Mucosa of rectum (tissue), 2 donors: ENCODE measurements around the gene FGF18.
A peak's percentile ranks its signal among the peaks of the same experiment; 100 is the strongest.
"Not testable (repeated sequence)": the region's sequence is repeated elsewhere in the genome, so short reads cannot be mapped to it uniquely, and the experiment has no call there.

Experiments
- H3K27ac ChIP-seq, 2 donors: one replicate each; pipeline ENCODE4 v1.7.0; 2013; ENCODE audit warnings: inconsistent platforms in 2 of 2, low read depth in 2 of 2, low read length in 2 of 2
- H3K27me3 ChIP-seq, 2 donors: one replicate each; pipeline ENCODE4 v1.7.0; 2013; ENCODE audit warnings: low read length in 2 of 2; ENCODE audit not compliant: control insufficient read depth in 2 of 2, insufficient read depth in 2 of 2
- H3K36me3 ChIP-seq, 2 donors: one replicate each; pipeline ENCODE4 v1.7.0; 2013; ENCODE audit warnings: low read length in 2 of 2; ENCODE audit not compliant: control insufficient read depth in 2 of 2, insufficient read depth in 2 of 2
- H3K4me1 ChIP-seq, 2 donors: one replicate each; pipeline ENCODE4 v1.7.0; 2013; ENCODE audit warnings: low read length in 2 of 2, mild to moderate bottlenecking in 1 of 2; ENCODE audit not compliant: control insufficient read depth in 2 of 2, insufficient read depth in 2 of 2
- H3K4me3 ChIP-seq, 2 donors: one replicate each; pipeline ENCODE4 v1.7.0; 2013; ENCODE audit warnings: low read length in 2 of 2
- H3K9ac ChIP-seq, 2 donors: one replicate each; pipeline ENCODE4 v1.7.0; 2013; ENCODE audit warnings: low read length in 2 of 2, low read depth in 1 of 2, mild to moderate bottlenecking in 1 of 2
- H3K9me3 ChIP-seq, 2 donors: one replicate each; pipeline ENCODE4 v1.7.0; 2013; ENCODE audit warnings: low read length in 2 of 2; ENCODE audit not compliant: control insufficient read depth in 2 of 2
- donor health status: healthy.
- donor health status: Normal muscosa, but diverticular disease.

FGF18 gene, protein sequence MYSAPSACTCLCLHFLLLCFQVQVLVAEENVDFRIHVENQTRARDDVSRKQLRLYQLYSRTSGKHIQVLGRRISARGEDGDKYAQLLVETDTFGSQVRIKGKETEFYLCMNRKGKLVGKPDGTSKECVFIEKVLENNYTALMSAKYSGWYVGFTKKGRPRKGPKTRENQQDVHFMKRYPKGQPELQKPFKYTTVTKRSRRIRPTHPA

DNA sequence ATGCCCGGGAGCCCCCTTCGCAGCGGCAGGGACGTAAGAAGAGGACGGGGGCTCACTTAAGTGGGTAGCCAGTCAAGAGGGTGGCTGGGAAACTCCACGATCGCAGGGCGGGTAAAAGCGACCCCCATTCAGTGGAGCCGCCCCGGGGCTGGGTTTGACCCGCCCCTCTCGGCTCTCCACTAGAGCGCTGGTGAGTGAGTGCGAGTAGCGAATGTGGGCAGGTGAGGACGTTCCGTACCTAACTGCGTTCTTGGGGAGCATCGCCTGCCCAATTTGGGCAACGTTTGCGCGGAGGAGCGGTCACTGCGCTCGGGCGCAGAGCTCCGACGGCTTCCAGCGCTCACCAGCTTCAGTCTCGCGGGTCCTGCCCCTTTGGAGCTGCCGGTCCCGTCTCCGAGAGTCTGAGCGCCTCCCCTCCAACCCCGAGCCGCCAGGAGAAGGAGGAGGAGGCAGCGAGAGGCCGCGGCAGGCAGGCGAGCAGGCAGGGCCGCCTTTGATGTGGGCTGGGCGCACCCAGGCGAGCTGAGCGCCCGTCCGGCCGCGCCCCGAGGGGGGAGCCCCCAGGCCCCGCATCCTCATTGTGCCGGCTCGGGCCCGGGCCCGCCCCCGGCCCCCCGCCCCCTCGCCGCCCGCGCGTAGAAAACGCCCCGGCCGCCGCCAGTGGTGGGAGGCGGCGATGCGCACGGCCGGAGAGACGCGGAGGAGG, at the start of gene FGF18:
FGF18 (plus strand) TSS at position 666 of the 706 bp plus-strand sequence. CDS start 553 bp downstream, outside the sequence.
- H3K36me3 ChIP-seq = no peaks in the 10 kb centered on the region
- H3K4me3 ChIP-seq = peak within 1 kb of the TSS; percentile 52 to 66
- H3K9me3 ChIP-seq = no peaks in the 10 kb centered on the region
- H3K27me3 ChIP-seq = peaks cover 5 to 6% of the 10 kb centered on the region in 2 donors
- H3K4me1 ChIP-seq = peaks cover 11 to 20% of the 10 kb centered on the region in 2 donors
- no peak within 1 kb of the TSS for H3K9ac ChIP-seq
- no peak within 1 kb of the TSS for H3K27ac ChIP-seq

DNA sequence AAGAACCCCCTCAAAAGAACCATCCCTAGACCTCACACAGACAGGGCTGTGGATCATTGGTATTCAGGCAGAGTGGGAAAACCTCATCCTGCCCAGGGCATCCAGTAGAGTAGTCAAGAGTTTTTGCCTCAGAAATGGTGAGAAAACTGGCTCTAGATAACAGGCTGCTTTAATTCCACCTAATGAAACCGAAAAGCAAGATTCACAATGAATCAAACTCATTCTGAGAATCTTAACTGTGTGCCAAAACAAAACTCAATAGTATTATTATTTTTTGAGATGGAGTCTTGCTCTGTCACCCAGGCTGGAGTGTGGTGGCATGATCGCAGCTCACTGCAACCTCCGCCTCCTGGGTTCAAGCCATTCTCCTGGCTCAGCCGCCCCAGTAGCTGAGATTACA, 49.5 kb upstream of the FGF18 start:
- Histone ChIP-seq H3K27me3 (peaks cover 0 to 3% of the 10 kb centered on the region in 2 donors), H3K27ac (no peak overlapping the region), H3K9me3 (no peaks in the 10 kb centered on the region), H3K9ac (no peak overlapping the region), H3K4me1 (no peaks in the 10 kb centered on the region), H3K36me3 (no peaks in the 10 kb centered on the region), H3K4me3 (no peak overlapping the region)

DNA sequence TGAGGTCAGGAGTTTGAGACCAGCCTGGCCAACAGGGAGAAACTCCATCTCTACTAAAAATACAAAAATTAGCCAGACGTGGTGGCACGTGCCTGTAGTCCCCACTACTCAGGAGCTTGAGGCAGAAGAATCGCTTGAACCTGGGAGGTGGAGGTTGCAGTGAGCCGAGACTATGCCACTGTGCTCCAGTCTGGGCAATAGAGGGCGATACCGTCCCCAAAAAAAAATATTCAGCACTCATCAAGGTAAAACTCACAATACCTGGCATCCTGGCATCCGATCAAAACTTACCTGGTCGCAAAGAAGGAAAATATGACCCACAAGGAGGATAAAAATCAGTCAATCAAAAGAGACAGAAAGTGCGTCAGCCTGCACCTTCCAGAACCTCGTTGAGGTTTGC, 48.6 kb upstream of the FGF18 start:
- not testable (repeated sequence) for H3K4me1 ChIP-seq, H3K27ac ChIP-seq, H3K9me3 ChIP-seq, H3K4me3 ChIP-seq, H3K27me3 ChIP-seq, H3K9ac ChIP-seq, H3K36me3 ChIP-seq

DNA sequence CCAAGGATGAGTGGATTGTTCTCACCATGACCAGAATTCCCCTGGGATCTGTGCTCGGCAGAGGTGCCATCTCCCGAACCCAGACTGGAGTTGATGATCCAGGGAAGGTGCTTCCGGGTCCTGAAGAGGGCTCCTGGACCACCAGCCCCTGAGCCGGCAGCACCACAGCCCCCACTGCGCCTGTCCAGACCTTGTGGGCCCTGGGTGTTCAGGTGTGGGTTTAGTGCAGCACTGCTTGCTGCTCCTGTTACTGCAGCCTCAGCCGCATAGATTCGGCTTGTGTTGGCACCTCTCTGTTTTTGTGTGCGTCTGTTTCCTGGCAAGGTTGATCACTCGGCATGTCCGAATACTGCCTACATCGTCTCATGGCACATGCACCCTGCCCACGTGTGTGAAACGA, 48.1 kb upstream of the FGF18 start:
- no peaks in the 10 kb centered on the region for H3K36me3 ChIP-seq
- H3K9ac ChIP-seq = no peak overlapping the region
- no peaks in the 10 kb centered on the region for H3K4me1 ChIP-seq
- H3K27ac ChIP-seq = no peak overlapping the region
- H3K4me3 ChIP-seq = no peak overlapping the region
- H3K9me3 ChIP-seq = no peaks in the 10 kb centered on the region
- peaks cover 0 to 3% of the 10 kb centered on the region in 2 donors for H3K27me3 ChIP-seq

DNA sequence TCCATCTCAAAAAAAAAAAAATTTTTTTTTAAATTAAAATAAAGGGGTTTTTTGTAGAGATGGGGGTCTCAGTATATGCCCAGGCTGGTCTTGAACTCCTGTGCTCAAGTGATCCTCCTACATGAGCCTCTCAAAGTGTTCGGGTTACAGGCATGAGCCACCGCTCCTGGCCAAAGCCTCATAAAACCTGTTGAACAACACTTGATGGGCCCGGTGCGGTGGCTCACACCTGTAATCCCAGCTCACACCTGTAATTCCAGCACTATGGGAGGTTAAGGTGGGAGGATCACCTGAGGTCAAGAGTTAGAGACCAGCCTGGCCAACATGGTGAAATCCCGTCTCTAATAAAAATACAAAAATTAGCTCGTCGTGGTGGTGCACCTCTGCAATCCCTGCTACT, 39.5 kb upstream of the FGF18 start:
- Histone ChIP-seq H3K4me3 (no peak overlapping the region), H3K9me3 (no peaks in the 10 kb centered on the region), H3K36me3 (no peaks in the 10 kb centered on the region), H3K27me3 (no peaks in the 10 kb centered on the region), H3K27ac (no peak overlapping the region), H3K4me1 (no peaks in the 10 kb centered on the region), H3K9ac (no peak overlapping the region)

DNA sequence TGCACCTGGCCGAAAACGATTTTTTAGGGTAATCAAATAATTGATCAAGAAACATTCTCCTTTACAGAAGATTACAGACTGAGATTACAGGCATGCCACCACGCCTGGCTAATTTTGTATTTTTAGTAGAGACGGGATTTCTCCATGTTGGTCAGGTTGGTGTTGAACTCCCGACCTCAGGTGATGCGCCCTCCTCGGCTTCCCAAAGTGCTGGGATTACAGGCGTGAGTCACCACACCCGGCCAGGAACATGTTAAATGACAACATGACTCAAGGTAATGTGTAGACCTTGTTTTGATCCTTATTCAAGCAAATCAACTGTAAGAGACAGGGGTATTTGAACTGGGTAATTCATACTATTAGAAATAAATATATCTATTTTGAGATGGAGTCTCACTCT, 35.0 kb upstream of the FGF18 start:
- not testable (repeated sequence) for H3K9ac ChIP-seq, H3K36me3 ChIP-seq, H3K27me3 ChIP-seq, H3K4me3 ChIP-seq, H3K9me3 ChIP-seq, H3K27ac ChIP-seq
- H3K4me1 ChIP-seq = peaks cover 10 to 16% of the 10 kb centered on the region in 2 donors

DNA sequence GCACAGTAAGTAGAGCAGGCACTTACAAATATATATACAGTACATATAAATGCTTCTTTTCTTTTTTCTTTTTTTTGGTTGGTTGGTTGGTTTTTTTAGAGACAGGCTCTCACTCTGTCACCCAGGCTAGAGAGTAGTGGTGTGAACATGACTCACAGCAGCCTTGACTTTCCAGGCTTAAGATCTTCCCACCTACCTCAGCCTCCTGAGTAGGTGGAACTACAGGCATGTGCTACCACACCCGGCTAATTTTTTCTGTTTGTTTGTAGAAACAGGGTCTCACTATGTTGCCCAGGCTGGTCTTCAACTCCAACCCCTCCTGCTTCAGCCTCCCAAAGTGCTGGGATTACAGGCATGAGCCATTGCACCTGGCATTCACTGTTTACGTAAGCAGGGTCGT, 34.4 kb upstream of the FGF18 start:
- peaks cover 14 to 22% of the 10 kb centered on the region in 2 donors for H3K4me1 ChIP-seq
- H3K27ac ChIP-seq, H3K4me3 ChIP-seq, H3K27me3 ChIP-seq, H3K9ac ChIP-seq, H3K9me3 ChIP-seq, H3K36me3 ChIP-seq: not testable (repeated sequence)

DNA sequence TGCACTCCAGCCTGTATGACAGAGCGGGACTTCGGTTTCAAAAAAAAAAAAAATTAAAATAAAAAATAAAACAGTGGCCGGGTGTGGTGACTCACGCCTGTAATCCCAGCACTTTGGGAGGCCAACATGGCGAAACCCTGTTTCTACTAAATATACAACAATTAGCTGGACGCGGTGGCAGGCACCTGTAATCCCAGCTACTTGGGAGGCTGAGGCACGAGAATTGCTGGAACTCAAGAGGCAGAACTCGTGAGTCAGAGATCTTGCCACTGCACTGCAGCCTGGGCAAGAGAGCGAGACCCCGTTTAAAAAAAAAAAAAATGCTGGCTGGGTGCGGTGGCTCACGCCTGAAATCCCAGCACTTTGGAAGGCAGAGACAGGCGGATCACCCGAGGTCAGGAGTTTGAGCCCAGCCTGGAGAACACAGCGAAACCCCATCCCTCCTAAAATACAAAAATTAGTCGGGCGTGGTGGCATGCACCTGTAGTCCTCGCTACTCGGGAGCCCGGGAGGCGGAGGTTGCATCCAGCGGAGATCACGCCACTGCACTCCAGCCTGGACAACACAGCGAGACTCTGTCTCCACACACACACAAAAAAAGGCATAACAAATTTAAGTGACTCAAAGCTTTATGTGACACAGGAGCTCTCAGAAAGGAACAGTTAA, 33.3 kb upstream of the FGF18 start:
- Histone ChIP-seq H3K4me3 (peak overlapping the region; percentile 90 to 99), H3K4me1 (peaks cover 18 to 31% of the 10 kb centered on the region in 2 donors), H3K27ac (no peak overlapping the region), H3K36me3 (peaks cover 7 to 10% of the 10 kb centered on the region in 2 donors), H3K9ac (no peak overlapping the region), H3K27me3 (no peaks in the 10 kb centered on the region), H3K9me3 (no peaks in the 10 kb centered on the region)

DNA sequence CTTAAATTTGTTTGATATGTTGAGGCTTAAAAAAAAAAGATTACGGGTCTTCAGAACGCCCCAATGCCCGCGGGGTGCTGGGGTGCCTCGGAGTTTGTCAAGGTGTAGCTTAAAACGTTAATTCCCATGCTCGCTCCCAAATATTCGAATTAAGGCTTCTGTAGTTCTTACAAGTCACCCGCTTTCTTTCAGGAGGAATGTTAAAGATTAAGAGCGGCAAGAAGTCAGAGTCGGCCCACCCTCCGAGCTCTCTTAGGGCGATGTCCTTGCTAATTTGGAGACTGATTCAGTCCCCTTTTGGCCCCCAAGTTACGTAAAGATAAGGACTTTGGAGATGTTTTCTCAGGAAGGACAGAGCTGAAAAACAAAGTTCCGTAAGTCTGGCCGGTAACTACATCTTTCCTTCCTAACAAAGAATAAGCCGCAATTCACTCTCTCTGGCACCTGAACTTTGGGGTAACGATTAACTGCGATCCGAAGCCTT, 32.5 kb upstream of the FGF18 start:
- Histone ChIP-seq H3K27ac (peak overlapping the region; percentile 90 to 93), H3K27me3 (no peaks in the 10 kb centered on the region), H3K9ac (peak overlapping the region; percentile 84 to 97), H3K4me1 (peaks cover 21 to 31% of the 10 kb centered on the region in 2 donors), H3K4me3 (peak overlapping the region; percentile 90 to 99), H3K36me3 (peaks cover 11 to 18% of the 10 kb centered on the region in 2 donors), H3K9me3 (no peaks in the 10 kb centered on the region)

DNA sequence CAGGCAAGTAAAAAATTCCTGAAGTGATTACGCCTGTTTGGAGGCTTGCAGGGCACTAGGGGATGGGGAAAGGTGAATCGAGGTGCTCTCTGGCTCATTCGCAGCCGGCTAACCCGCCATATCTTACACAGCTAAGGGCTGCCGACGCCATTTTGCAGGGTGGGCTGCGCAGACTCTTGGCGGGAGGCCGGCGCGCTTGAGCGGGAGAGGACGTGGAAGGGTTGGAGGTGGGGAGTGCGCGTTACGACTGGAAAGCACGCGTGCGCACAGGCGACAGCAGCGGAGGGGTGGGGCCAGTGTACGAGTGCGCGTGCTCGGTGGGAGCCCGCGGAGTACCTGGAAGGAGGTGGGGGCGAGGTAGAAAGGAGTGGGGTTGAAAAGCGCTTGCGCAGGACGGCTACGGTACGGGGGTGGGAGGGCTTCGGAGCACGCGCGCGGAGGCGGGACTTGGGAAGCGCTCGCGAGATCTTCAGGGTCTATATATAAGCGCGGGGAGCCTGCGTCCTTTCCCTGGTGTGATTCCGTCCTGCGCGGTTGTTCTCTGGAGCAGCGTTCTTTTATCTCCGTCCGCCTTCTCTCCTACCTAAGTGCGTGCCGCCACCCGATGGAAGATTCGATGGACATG, 32.0 kb upstream of the FGF18 start, which contains the start of gene NPM1:
NPM1 (plus strand) TSS at position 505 of the 625 bp plus-strand sequence; CDS start at position 605, 100 bp downstream.
- H3K36me3 ChIP-seq = peaks cover 11 to 23% of the 10 kb centered on the region in 2 donors
- peak within 1 kb of the TSS; percentile 90 to 93 for H3K27ac ChIP-seq
- peak within 1 kb of the TSS; percentile 84 to 97 for H3K9ac ChIP-seq

More for the DNA sequence above, 32.0 kb upstream of the FGF18 start, which contains the start of gene NPM1:
- Histone ChIP-seq H3K9me3 (no peaks in the 10 kb centered on the region), H3K27me3 (no peaks in the 10 kb centered on the region), H3K4me1 (peaks cover 21 to 31% of the 10 kb centered on the region in 2 donors), H3K4me3 (peak within 1 kb of the TSS; percentile 90 to 99)
